Measurements from ENCODE around the gene HHAT. TPM values are rescaled to one million over a fixed set of nuclear protein-coding genes. Genes with fewer than 3 reads are reported as not detected.

HHAT gene
- total RNA-seq, 4 donors from 2014 or later = 2.2 to 11.6 (median 7.3) TPM

DNA sequence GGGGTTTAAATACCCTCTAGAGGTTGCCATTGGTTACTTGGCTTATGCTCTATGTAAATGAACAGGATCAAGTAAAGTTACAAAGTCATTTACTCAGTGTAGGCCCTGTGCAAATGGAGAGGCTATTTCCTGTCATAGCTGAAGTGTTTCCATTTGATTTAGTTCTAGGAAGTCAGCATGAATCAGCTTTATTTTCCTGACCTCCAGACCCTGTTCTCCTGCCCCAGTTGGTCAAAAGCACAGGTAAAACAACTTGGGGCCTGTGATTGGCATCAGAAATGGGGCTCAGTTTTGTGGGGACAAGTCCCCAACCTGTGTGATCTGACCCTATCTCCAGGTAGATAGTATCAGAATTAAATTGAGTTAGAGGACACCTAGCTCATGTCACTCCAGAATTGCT lies 239.9 kb downstream of the HHAT start:
- DNase-seq = no peak
- TF ChIP-seq POLR2A (IDR thresholded peaks at IDR 0.05) (no peak), EP300 (IDR thresholded peaks at IDR 0.05; ENCODE audit: low read depth) (no peak)
- TF ChIP-seq, protein P1, sequence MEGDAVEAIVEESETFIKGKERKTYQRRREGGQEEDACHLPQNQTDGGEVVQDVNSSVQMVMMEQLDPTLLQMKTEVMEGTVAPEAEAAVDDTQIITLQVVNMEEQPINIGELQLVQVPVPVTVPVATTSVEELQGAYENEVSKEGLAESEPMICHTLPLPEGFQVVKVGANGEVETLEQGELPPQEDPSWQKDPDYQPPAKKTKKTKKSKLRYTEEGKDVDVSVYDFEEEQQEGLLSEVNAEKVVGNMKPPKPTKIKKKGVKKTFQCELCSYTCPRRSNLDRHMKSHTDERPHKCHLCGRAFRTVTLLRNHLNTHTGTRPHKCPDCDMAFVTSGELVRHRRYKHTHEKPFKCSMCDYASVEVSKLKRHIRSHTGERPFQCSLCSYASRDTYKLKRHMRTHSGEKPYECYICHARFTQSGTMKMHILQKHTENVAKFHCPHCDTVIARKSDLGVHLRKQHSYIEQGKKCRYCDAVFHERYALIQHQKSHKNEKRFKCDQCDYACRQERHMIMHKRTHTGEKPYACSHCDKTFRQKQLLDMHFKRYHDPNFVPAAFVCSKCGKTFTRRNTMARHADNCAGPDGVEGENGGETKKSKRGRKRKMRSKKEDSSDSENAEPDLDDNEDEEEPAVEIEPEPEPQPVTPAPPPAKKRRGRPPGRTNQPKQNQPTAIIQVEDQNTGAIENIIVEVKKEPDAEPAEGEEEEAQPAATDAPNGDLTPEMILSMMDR (IDR thresholded peaks at IDR 0.05) = no peak
- intact Hi-C loops (cut with DNase I; ENCODE audit: low total_unique reads) = no loop called here
- H3K27me3 ChIP-seq = no peaks in the 10 kb centered on the region
- H3K27ac ChIP-seq = no peak overlapping the region
- H3K4me1 ChIP-seq = no peaks in the 10 kb centered on the region
- no peaks in the 10 kb centered on the region for H3K9me3 ChIP-seq
- in situ Hi-C loops (cut with MboI; ENCODE audit: low pct_ligation_motif_present in 1 of 4, low pct_unique_long_range_greater_than_20kb in 1 of 4, low sequenced_read_pairs in 3 of 4) = no loop called here
- H3K36me3 ChIP-seq = no peaks in the 10 kb centered on the region
- no peak overlapping the region for H3K4me3 ChIP-seq

DNA sequence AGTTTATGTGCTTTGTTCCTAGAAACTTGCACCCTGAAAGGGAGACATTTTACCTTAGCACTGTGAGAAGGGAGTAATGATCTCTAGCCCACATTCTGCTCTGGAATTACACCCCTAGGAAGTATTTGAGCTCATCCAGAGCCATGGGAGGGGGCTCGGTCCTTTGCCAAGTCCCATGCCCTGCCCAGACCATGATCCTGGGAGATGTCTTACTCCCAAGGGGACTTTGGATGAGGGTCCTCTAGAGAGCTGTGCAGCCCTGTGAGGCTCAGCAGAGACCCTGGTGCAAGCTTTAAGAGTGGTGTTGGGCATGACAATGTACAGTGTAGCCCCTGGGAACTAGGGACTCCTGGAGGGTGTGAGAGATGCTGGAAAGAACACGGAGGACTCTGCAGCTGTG lies 241.4 kb downstream of the HHAT start:
- Histone ChIP-seq H3K36me3 (no peaks in the 10 kb centered on the region), H3K27ac (no peak overlapping the region), H3K9me3 (no peaks in the 10 kb centered on the region), H3K27me3 (no peaks in the 10 kb centered on the region), H3K4me1 (no peaks in the 10 kb centered on the region), H3K4me3 (no peak overlapping the region)
- no peak for DNase-seq
- in situ Hi-C loops (cut with MboI; ENCODE audit: low pct_ligation_motif_present in 1 of 4, low pct_unique_long_range_greater_than_20kb in 1 of 4, low sequenced_read_pairs in 3 of 4) = loop anchor here in 1 of 4 donors (10.0 kb wide), 1 partner anchor 565 kb away; the partner anchor contains the start of gene KCNH1
- intact Hi-C loops (cut with DNase I; ENCODE audit: low total_unique reads) = no loop called here
- TF ChIP-seq EP300 (IDR thresholded peaks at IDR 0.05; ENCODE audit: low read depth) (no peak), POLR2AphosphoS5 (IDR thresholded peaks at IDR 0.05) (no peak), POLR2A (IDR thresholded peaks at IDR 0.05) (no peak)
- TF ChIP-seq, protein P1 (IDR thresholded peaks at IDR 0.05) = no peak
- WGBS, 2 donors (ENCODE audit: low coverage in 1 of 2) = 83 to 95% methylated on average over 1 to 2 of the region's 2 CpGs

DNA sequence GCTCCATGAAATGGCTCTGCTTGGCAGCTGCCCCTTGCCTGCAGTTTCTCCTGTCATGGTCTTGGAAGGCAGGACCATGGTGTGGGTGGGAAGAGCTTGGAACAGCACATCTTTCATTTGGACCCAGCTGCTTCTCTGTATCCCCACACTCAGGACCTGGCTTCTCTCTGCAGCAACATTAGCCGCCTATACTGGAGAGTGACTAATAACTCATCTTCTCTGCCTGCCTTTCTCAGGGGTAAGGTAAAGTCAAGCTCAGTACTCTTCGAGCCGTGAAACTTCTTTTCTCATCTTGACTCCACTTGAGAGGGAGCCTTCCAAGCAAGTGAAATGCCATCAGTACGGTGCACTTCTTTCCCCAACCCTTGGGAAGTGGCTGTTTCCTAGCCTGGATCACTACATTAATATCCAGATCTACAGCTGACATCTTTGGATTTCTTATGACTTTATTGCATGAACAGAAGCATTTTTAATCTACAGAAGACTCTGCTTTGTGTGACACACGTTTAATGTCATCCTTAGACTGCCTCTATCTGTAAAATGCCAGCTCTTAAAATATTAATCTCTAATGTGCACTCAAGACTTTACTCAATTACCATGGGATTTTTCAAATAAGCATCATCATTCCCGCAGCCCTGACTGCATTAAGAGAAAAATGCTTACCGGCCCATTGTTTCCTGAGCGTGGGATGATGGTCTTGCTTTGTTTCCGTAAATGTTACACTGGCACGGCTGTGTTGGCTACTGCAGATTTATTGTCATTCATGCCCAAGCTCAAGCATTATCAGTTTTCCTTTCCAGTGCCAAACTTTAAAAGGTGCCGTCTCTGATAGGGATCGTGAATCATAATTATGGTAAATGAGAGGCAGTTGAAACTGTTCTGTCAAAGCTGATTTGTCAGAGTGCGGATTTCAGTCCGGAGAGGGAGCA lies 242.9 kb downstream of the HHAT start:
- intact Hi-C loops (cut with DNase I; ENCODE audit: low total_unique reads) (no loop called here), in situ Hi-C loops (cut with MboI; ENCODE audit: low pct_ligation_motif_present in 1 of 4, low pct_unique_long_range_greater_than_20kb in 1 of 4, low sequenced_read_pairs in 3 of 4) (loop anchor here in 1 of 4 donors (10.0 kb wide), 1 partner anchor 563 kb away; the partner anchor contains the start of gene KCNH1)
- TF ChIP-seq POLR2A (IDR thresholded peaks at IDR 0.05) = no peak
- no peak overlapping the region for H3K4me3 ChIP-seq
- no peaks in the 10 kb centered on the region for H3K4me1 ChIP-seq
- no peaks in the 10 kb centered on the region for H3K27me3 ChIP-seq
- H3K36me3 ChIP-seq = no peaks in the 10 kb centered on the region
- 84 to 88% methylated on average over 8 to 14 of the region's 14 CpGs for WGBS, 2 donors (ENCODE audit: low coverage in 1 of 2)
- no peaks in the 10 kb centered on the region for H3K9me3 ChIP-seq
- no peak overlapping the region for H3K27ac ChIP-seq
- no peak for DNase-seq

DNA sequence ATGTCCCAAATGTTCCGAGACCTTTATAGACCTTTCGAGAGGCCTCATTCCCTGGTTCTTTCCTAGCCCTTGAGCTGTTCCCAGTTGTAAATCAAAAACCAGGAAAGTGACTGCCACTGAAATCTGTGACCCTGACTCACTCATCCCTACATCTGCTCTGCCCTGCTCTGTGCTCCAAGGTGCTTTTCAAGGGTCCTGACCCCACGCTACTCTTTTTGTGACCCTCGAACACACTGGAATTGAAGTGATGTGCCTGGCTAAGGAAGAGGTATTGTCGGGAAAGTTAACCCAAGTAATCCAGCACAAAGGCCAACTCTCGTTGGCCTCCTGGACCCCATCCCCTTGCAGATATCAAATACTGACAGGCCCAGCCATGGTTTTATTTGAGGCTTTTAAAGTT lies 244.4 kb downstream of the HHAT start:
- Histone ChIP-seq H3K27me3 (no peaks in the 10 kb centered on the region), H3K4me1 (no peaks in the 10 kb centered on the region), H3K36me3 (no peaks in the 10 kb centered on the region), H3K27ac (no peak overlapping the region), H3K9me3 (no peaks in the 10 kb centered on the region), H3K4me3 (no peak overlapping the region)
- intact Hi-C loops (cut with DNase I; ENCODE audit: low total_unique reads) (no loop called here), in situ Hi-C loops (cut with MboI; ENCODE audit: low pct_ligation_motif_present in 1 of 4, low pct_unique_long_range_greater_than_20kb in 1 of 4, low sequenced_read_pairs in 3 of 4) (loop anchor here in 1 of 4 donors (10.0 kb wide), 1 partner anchor 562 kb away; the partner anchor contains the start of gene KCNH1)
- no peak for DNase-seq
- TF ChIP-seq, protein P1 (IDR thresholded peaks at IDR 0.05) = no peak
- no peak for TF ChIP-seq POLR2AphosphoS5 (IDR thresholded peaks at IDR 0.05)
- no peak for TF ChIP-seq POLR2A (IDR thresholded peaks at IDR 0.05)
- TF ChIP-seq EP300 (IDR thresholded peaks at IDR 0.05; ENCODE audit: low read depth) = no peak
- 73 to 92% methylated on average over 2 to 6 of the region's 6 CpGs for WGBS, 2 donors (ENCODE audit: low coverage in 1 of 2)

Measured in transverse colon (tissue), 4 donors.